Measurements from ENCODE around the gene TOP3A. TPM values are rescaled to one million over a fixed set of nuclear protein-coding genes. Genes with fewer than 3 reads are reported as not detected.

Gene TOP3A
- total RNA-seq, 1 donor from 2014 or later: 49.2 TPM

DNA sequence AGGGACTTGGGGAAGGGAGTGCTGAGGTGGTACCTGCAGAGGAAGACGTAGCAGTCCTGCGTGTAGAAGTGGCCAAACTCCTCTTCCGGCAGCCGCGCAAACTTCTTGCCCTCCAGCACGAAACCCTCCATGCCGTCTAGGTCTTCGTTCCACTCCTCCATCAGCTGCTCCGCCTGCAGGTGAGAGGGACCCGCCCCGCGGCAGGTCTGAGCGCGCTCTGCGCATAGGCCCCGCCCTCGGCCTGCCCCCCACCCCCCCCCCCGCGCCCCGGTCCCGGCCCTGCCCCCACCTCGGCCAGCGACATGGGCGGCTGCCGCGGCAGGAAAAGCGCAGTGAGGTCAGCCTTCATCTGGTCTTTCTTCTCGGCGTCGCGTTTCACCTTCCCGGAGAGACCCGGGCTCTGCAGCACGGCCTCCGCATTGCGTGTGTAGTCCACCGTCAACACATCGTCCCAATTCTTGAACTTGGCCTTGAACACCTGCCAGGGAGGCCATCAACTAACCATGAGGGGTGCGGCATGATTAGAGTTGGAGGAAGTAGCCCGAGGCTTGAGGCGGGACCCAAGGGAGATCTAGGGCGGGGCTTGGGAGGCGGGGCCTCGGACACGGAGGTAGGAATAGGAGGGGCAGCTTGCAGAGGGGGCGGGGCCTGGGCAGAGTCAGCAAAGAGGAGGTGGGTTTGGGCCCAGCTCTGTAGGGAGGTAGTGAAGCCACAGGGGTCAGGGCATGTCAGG lies 67.7 kb downstream of the TOP3A start:
- no peaks in the 10 kb centered on the region for H3K36me3 ChIP-seq
- H4K20me1 ChIP-seq (ENCODE audit: low read depth): peaks cover 40% of the 10 kb centered on the region
- H3K4me2 ChIP-seq: peak overlapping the region; percentile 76
- H3K4me3 ChIP-seq: peak overlapping the region; percentile 33
- TF ChIP-seq EZH2phosphoT487 (IDR thresholded peaks at IDR 0.05) (no peak), EZH2 (IDR thresholded peaks at IDR 0.05) (no peak)
- TF ChIP-seq, protein P1, sequence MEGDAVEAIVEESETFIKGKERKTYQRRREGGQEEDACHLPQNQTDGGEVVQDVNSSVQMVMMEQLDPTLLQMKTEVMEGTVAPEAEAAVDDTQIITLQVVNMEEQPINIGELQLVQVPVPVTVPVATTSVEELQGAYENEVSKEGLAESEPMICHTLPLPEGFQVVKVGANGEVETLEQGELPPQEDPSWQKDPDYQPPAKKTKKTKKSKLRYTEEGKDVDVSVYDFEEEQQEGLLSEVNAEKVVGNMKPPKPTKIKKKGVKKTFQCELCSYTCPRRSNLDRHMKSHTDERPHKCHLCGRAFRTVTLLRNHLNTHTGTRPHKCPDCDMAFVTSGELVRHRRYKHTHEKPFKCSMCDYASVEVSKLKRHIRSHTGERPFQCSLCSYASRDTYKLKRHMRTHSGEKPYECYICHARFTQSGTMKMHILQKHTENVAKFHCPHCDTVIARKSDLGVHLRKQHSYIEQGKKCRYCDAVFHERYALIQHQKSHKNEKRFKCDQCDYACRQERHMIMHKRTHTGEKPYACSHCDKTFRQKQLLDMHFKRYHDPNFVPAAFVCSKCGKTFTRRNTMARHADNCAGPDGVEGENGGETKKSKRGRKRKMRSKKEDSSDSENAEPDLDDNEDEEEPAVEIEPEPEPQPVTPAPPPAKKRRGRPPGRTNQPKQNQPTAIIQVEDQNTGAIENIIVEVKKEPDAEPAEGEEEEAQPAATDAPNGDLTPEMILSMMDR (IDR thresholded peaks at IDR 0.05): no peak
- H3K27ac ChIP-seq: no peak overlapping the region
- Mint-ChIP-seq H3K9me3 (no peaks in the 10 kb centered on the region), H3K36me3 (peaks cover 13% of the 10 kb centered on the region), H3K27ac (no peak overlapping the region), H3K27me3 (ENCODE audit: insufficient read depth, low read depth) (peaks cover 12% of the 10 kb centered on the region), H3K4me1 (peaks cover 21% of the 10 kb centered on the region), H3K4me3 (peak overlapping the region; percentile 74)
- peaks cover 32% of the 10 kb centered on the region for H3F3A ChIP-seq (ENCODE audit: low read depth)
- H3K9ac ChIP-seq: no peak overlapping the region
- no peak overlapping the region for H2AFZ ChIP-seq (replicated peaks)
- peak; percentile 85 for DNase-seq (ENCODE audit: low spot score)
- peaks cover 9% of the 10 kb centered on the region for H3K4me1 ChIP-seq
- no peaks in the 10 kb centered on the region for H3K79me2 ChIP-seq (ENCODE audit: low read depth)
- H3K27me3 ChIP-seq: no peaks in the 10 kb centered on the region
- no peaks in the 10 kb centered on the region for H3K9me3 ChIP-seq (ENCODE audit: low read depth)

DNA sequence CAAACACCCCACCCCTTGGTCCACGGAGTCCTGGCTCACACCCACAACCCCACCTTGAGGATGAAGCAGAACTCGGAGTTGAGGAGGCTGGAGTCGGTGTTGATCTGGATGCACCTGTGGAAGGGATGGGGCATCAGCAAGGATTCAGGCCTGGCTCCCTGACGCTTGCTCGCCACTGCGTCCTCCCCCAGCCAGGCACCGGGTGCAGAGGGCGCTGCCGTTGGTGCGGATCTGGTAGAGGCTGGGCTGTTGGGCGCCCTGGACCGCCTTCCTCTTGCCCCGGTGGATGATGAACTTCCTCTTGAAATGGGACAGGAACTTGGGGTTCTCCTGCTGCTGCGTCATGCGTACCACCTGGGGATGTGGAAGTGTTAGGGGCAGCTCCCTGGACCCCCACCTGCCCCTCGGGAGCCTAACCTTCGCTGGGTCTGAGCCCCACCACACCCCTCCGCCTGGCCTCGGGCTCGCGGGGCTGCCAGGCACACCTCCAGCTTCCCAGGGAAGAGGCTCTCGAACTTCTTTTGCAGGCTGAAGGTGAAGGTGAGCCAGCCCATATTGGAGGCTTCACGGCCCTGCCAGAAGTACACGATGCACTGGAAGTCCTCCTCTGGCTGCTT lies 68.6 kb downstream of the TOP3A start:
- no peaks in the 10 kb centered on the region for H3K79me2 ChIP-seq (ENCODE audit: low read depth)
- H3F3A ChIP-seq (ENCODE audit: low read depth): peaks cover 32% of the 10 kb centered on the region
- no peaks in the 10 kb centered on the region for H3K9me3 Mint-ChIP-seq
- peak overlapping the region; percentile 76 for H3K4me2 ChIP-seq
- H3K36me3 ChIP-seq: no peaks in the 10 kb centered on the region
- DNase-seq (ENCODE audit: low spot score): no peak
- TF ChIP-seq EZH2phosphoT487 (IDR thresholded peaks at IDR 0.05) (no peak), EZH2 (IDR thresholded peaks at IDR 0.05) (no peak)
- TF ChIP-seq, protein P1 (IDR thresholded peaks at IDR 0.05): no peak
- no peak overlapping the region for H2AFZ ChIP-seq (replicated peaks)
- H3K4me1 ChIP-seq: peaks cover 9% of the 10 kb centered on the region
- H3K4me1 Mint-ChIP-seq: peaks cover 21% of the 10 kb centered on the region
- H3K27ac Mint-ChIP-seq: no peak overlapping the region
- peaks cover 13% of the 10 kb centered on the region for H3K36me3 Mint-ChIP-seq
- H3K9ac ChIP-seq: no peak overlapping the region
- no peak overlapping the region for H3K4me3 Mint-ChIP-seq
- H3K27ac ChIP-seq: no peak overlapping the region
- H3K9me3 ChIP-seq (ENCODE audit: low read depth): no peaks in the 10 kb centered on the region
- peaks cover 12% of the 10 kb centered on the region for H3K27me3 Mint-ChIP-seq (ENCODE audit: insufficient read depth, low read depth)
- no peaks in the 10 kb centered on the region for H3K27me3 ChIP-seq
- no peak overlapping the region for H3K4me3 ChIP-seq
- peaks cover 40% of the 10 kb centered on the region for H4K20me1 ChIP-seq (ENCODE audit: low read depth)

DNA sequence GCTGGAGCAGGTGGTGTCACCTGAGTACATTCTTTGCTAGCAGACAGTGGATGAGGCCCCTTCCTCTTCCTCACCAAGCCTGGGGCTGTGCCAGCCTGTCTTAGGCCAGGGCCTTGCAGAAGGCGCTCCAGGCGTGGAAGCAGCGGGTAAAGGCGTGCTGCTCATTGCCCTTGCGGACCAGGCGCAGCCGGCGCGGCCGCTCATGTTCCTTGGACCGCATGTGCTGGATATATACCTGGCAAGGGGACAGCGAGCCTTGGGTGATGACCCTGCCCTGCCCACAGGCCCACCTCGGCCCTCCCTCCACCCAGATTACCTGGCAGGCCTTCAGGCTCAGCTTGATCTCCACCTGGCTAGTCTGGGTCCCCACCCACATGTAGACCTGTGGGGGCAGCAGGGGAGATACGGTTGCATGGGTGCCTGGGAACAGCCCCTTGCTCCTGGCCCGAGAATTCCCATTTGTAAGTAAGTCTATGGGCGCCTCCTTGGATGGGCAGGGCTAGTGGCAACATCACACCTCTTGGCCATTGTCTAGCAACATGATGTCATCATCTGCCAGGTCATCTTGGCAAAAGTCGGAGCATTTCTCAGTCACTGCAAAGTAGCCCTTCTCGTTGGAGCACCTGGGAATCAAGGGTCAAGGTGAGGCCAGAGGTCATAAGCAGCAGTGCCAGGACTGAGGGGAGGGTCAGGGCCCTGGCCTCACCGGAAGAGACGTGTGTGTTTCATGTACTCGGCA lies 69.6 kb downstream of the TOP3A start:
- H3K36me3 Mint-ChIP-seq: peaks cover 13% of the 10 kb centered on the region
- no peaks in the 10 kb centered on the region for H3K9me3 Mint-ChIP-seq
- peak overlapping the region; percentile 36 for H3K4me3 Mint-ChIP-seq
- Histone ChIP-seq H4K20me1 (ENCODE audit: low read depth) (peaks cover 48% of the 10 kb centered on the region), H3K36me3 (no peaks in the 10 kb centered on the region), H3K4me1 (peaks cover 9% of the 10 kb centered on the region), H2AFZ (replicated peaks) (no peak overlapping the region), H3K27ac (no peak overlapping the region), H3K4me2 (no peak overlapping the region), H3K9me3 (ENCODE audit: low read depth) (no peaks in the 10 kb centered on the region), H3F3A (ENCODE audit: low read depth) (peaks cover 32% of the 10 kb centered on the region), H3K4me3 (no peak overlapping the region), H3K79me2 (ENCODE audit: low read depth) (no peaks in the 10 kb centered on the region), H3K27me3 (no peaks in the 10 kb centered on the region), H3K9ac (no peak overlapping the region)
- TF ChIP-seq, protein P1 (IDR thresholded peaks at IDR 0.05): no peak
- TF ChIP-seq EZH2 (IDR thresholded peaks at IDR 0.05) (no peak), EZH2phosphoT487 (IDR thresholded peaks at IDR 0.05) (no peak)
- DNase-seq (ENCODE audit: low spot score): no peak
- peaks cover 12% of the 10 kb centered on the region for H3K27me3 Mint-ChIP-seq (ENCODE audit: insufficient read depth, low read depth)
- peak overlapping the region; percentile 48 for H3K27ac Mint-ChIP-seq
- H3K4me1 Mint-ChIP-seq: peaks cover 17% of the 10 kb centered on the region
